HCT116 (cell line): Measurements from ENCODE around the gene PAPPA2. TPM values are rescaled to one million over a fixed set of nuclear protein-coding genes. Genes with fewer than 3 reads are reported as not detected.

Source experiments
- ATAC-seq: fragments of 200-7000 bp; cut with Tn5 transposase; 2 replicates; pipeline ENCODE4 v1.9.1; 2020; ENCODE audit warnings: mild to moderate bottlenecking, moderate library complexity
- BruUV-seq: library from RNA; stranded (reverse); fragments of 400-500 nt; replicated peaks from 2 replicates; lab custom pipeline; 2021; lab: Mats Ljungman, UMichigan
- CTCF ChIA-PET: fragments of 300-600 bp; sonication (Branson Sonifier 250); formaldehyde crosslinking; loops from one replicate; lab custom pipeline; 2021; ENCODE audit warnings: antibody characterized with exemption; lab: Charles Lee
- POLR2A ChIA-PET: fragments of 300-600, 350-600 bp; sonication (Branson Sonifier 250); formaldehyde crosslinking; loops from one replicate; lab custom pipeline; 2021; ENCODE audit warnings: antibody characterized with exemption; lab: Charles Lee
- RAD21 ChIA-PET, 2 experiments: fragments of 300-600 bp; sonication (Branson Sonifier 250); formaldehyde crosslinking; loops; one replicate each; lab custom pipeline; 2023; ENCODE audit warnings: low total read pairs in 2 of 2; ENCODE audit not compliant: uncharacterized antibody in 2 of 2, unreplicated experiment in 2 of 2, low non-redundant PET in 1 of 2; lab: Charles Lee
- DNase-seq: peaks from one replicate; pipeline ENCODE4 v3.0.0-alpha.2; 2010; ENCODE audit warnings: low read depth, low spot score
- H2AFZ ChIP-seq: fragments of 200-600 bp; shearing (Covaris generic), sonication (generic); 2 replicates; pipeline ENCODE4 v1.6.1; 2017; ENCODE audit warnings: low read depth, mixed run types, mixed read lengths, antibody characterized with exemption, low read length; ENCODE audit not compliant: poor library complexity, severe bottlenecking
- H3K27ac ChIP-seq: 2 replicates; pipeline ENCODE4 v1.5.1; 2012; ENCODE audit warnings: low read depth, low read length
- H3K27me3 ChIP-seq: fragments of 200-600 bp; sonication (generic); 2 replicates; pipeline ENCODE4 v1.6.1; 2016; ENCODE audit warnings: mixed run types, low read length, mixed read lengths; ENCODE audit not compliant: insufficient read depth
- H3K36me3 ChIP-seq, 2 experiments: fragments of 200-500 bp in 1 of 2; fragments of 200-600 bp in 1 of 2; sonication (Bioruptor generic) in 1 of 2; sonication (generic) in 1 of 2; 2 replicates each; pipeline versions ENCODE4 v1.5.1 to v1.6.1; 2014 to 2016; ENCODE audit warnings: low read length in 2 of 2, inconsistent platforms in 1 of 2, mixed read lengths in 1 of 2, mixed run types in 1 of 2; ENCODE audit not compliant: insufficient read depth in 2 of 2, control insufficient read depth in 1 of 2
- H3K4me1 ChIP-seq, 2 experiments: fragments of 200-600 bp in 1 of 2; sonication (generic) in 1 of 2; 2 replicates each; pipeline versions ENCODE4 v1.5.1 to v1.6.1; 2012 to 2017; ENCODE audit warnings: low read length in 2 of 2, inconsistent platforms in 1 of 2, mild to moderate bottlenecking in 1 of 2, mixed read lengths in 1 of 2, mixed run types in 1 of 2, moderate library complexity in 1 of 2; ENCODE audit not compliant: insufficient read depth in 2 of 2, control insufficient read depth in 1 of 2
- H3K4me2 ChIP-seq: fragments of 200-600 bp; sonication (generic); 2 replicates; pipeline ENCODE4 v1.6.1; 2017; ENCODE audit warnings: mixed run types, low read length, mixed read lengths
- H3K4me3 ChIP-seq, 2 experiments: fragments of 200-600 bp in 1 of 2; sonication (generic) in 1 of 2; replicated peaks in 1 of 2; 2 replicates each; pipeline ENCODE4 v1.5.1; 2011 to 2016; ENCODE audit warnings: low read length in 2 of 2, control low read depth in 1 of 2, low read depth in 1 of 2, mild to moderate bottlenecking in 1 of 2, mixed read lengths in 1 of 2, mixed run types in 1 of 2
- H3K79me2 ChIP-seq: fragments of 200-600 bp; sonication (generic); 2 replicates; pipeline ENCODE4 v1.6.1; 2017; ENCODE audit warnings: mild to moderate bottlenecking, mixed run types, low read length, moderate library complexity, mixed read lengths; ENCODE audit not compliant: insufficient read depth
- H3K9ac ChIP-seq: fragments of 200-600 bp; sonication (generic); 2 replicates; pipeline ENCODE4 v1.6.1; 2016; ENCODE audit warnings: low read length, mixed read lengths
- H3K9me2 ChIP-seq: fragments of 200-600 bp; sonication (generic), shearing (Covaris generic); 2 replicates; pipeline ENCODE4 v1.6.1; 2017; ENCODE audit warnings: mixed run types, mild to moderate bottlenecking, moderate library complexity; ENCODE audit not compliant: insufficient read depth
- H3K9me3 ChIP-seq, 2 experiments: fragments of 200-500 bp in 1 of 2; fragments of 200-600 bp in 1 of 2; sonication (Bioruptor generic) in 1 of 2; sonication (generic) in 1 of 2; 2 replicates each; pipeline ENCODE4 v1.6.1; 2014 to 2017; ENCODE audit warnings: low read length in 2 of 2, mixed read lengths in 2 of 2, inconsistent platforms in 1 of 2, low read depth in 1 of 2, mild to moderate bottlenecking in 1 of 2, mixed run types in 1 of 2, moderate library complexity in 1 of 2; ENCODE audit not compliant: control insufficient read depth in 1 of 2, insufficient read depth in 1 of 2
- H4K20me1 ChIP-seq: fragments of 200-600 bp; sonication (generic), shearing (Covaris generic); 2 replicates; pipeline ENCODE4 v1.6.1; 2017; ENCODE audit warnings: mixed run types, mild to moderate bottlenecking, moderate library complexity; ENCODE audit not compliant: insufficient read depth
- CTCF ChIP-seq, 3 experiments: fragments of 200-600 bp in 1 of 3; sonication (generic) in 1 of 3; IDR thresholded peaks in 2 of 3; conservative IDR thresholded peaks in 1 of 3; 2 replicates each; pipeline ENCODE4 v1.5.1; 2012 to 2017; ENCODE audit warnings: low read depth in 2 of 3, low read length in 2 of 3, antibody characterized with exemption in 1 of 3, borderline replicate concordance in 1 of 3, control low read depth in 1 of 3, mild to moderate bottlenecking in 1 of 3, mixed read lengths in 1 of 3, mixed run types in 1 of 3, moderate library complexity in 1 of 3; ENCODE audit not compliant: insufficient read depth in 1 of 3
- EGR1 ChIP-seq: IDR thresholded peaks from 2 replicates; pipeline ENCODE4 v1.6.1; 2012; ENCODE audit warnings: low read depth
- EZH2 ChIP-seq: fragments of 200-600 bp; sonication (generic); IDR thresholded peaks from 2 replicates; pipeline ENCODE4 v1.6.1; 2017; ENCODE audit warnings: antibody characterized with exemption, mixed run types
- EZH2phosphoT487 ChIP-seq: fragments of 200-600 bp; IDR thresholded peaks from 2 replicates; pipeline ENCODE4 v1.6.1; 2018; ENCODE audit warnings: antibody characterized with exemption, borderline replicate concordance
- FOSL1 ChIP-seq: IDR thresholded peaks from 2 replicates; pipeline ENCODE4 v1.6.1; 2012; ENCODE audit warnings: low read depth
- POLR2A ChIP-seq: IDR thresholded peaks from 2 replicates; pipeline ENCODE4 v1.7.0; 2011; ENCODE audit warnings: borderline replicate concordance; ENCODE audit not compliant: insufficient read depth, insufficient read length; ENCODE audit errors: extremely low read depth
- POLR2AphosphoS5 ChIP-seq: IDR thresholded peaks from 2 replicates; pipeline ENCODE4 v1.6.1; 2011; ENCODE audit warnings: mild to moderate bottlenecking, low read depth, low read length, moderate library complexity
- SIN3A ChIP-seq: IDR thresholded peaks from 2 replicates; pipeline ENCODE4 v1.6.1; 2012; ENCODE audit warnings: low read depth
- SRF ChIP-seq: IDR thresholded peaks from 2 replicates; pipeline ENCODE4 v1.6.1; 2012; ENCODE audit warnings: low read depth
- YY1 ChIP-seq: IDR thresholded peaks from 2 replicates; pipeline ENCODE4 v1.6.1; 2011; ENCODE audit warnings: low read length, low read depth, moderate library complexity, mild to moderate bottlenecking; ENCODE audit not compliant: insufficient replicate concordance; ENCODE audit errors: extremely low read depth
- intact Hi-C: fragments of 100-400 bp; cut with micrococcal nuclease; formaldehyde crosslinking; loops from 2 replicates; pipeline ENCODE4 v1.10.0; 2022
- total RNA-seq: library from RNA; stranded (reverse); gene quantifications from one replicate; pipeline ENCODE4 v1.2.1, GENCODE V29; 2021; ENCODE audit not compliant: unreplicated experiment

The PAPPA2 gene
- total RNA-seq, 1 experiment from 2014 or later, result not detected

- no peak for TF ChIP-seq EZH2
- TF ChIP-seq POLR2AphosphoS5, result no peak
These were observed 28.7 kb upstream of the PAPPA2 start (continued) for GRCh38 chr1:176434234-176434633.

- Histone ChIP-seq H3K9ac (no peak overlapping the region), H3K9me3 (no peaks in the 10 kb centered on the region), H4K20me1 (no peaks in the 10 kb centered on the region), H3K9me2 (no peaks in the 10 kb centered on the region), H3K27me3 (0 out of 2 replicates have a peak, but pooled peaks cover 10% of the 10 kb centered on the region)
- DNase-seq (no peak), ATAC-seq (no peak)
- intact Hi-C loops, result no loop called here
- no TSS peak for BruUV-seq
- TF ChIP-seq POLR2A (no peak), SRF (no peak), CTCF (IDR thresholded peaks at IDR 0.05 in 2 of 3, conservative IDR thresholded peaks at IDR 0.05 in 1 of 3; ENCODE audit: borderline replicate concordance in 1 of 3, insufficient read depth in 1 of 3, low read depth in 2 of 3, low read length in 2 of 3) (no peak), YY1 (no peak), FOSL1 (no peak), EGR1 (no peak), SIN3A (no peak), EZH2phosphoT487 (no peak)
- TF ChIP-seq, all 23 proteins: peak for 0
- no peaks in the 10 kb centered on the region for H3K36me3 ChIP-seq
- H3K79me2 ChIP-seq, result no peaks in the 10 kb centered on the region
- ChIA-PET RAD21 (no interaction called here), CTCF (no interaction called here), POLR2A (no interaction called here)
- H3K4me3 ChIP-seq, result no peak overlapping the region
- no peak overlapping the region for H3K27ac ChIP-seq
- H3K4me2 ChIP-seq, result no peak overlapping the region
- H2AFZ ChIP-seq, result no peak overlapping the region
- no peaks in the 10 kb centered on the region for H3K4me1 ChIP-seq
These were observed 26.7 kb upstream of the PAPPA2 start for GRCh38 chr1:176436251-176436650.
